WERI-Rb-1 (cell line): ENCODE results near the gene SSBP4.
A peak's percentile ranks its signal among the peaks of the same experiment; 100 is the strongest.
"Not testable (repeated sequence)": the region's sequence is repeated elsewhere in the genome, so short reads cannot be mapped to it uniquely, and the experiment has no call there.

Experiments
- DNase-seq: peaks from one replicate; pipeline ENCODE4 v3.0.0-alpha.2; 2020
- H3K27ac ChIP-seq: fragments of 250-450 bp; sonication (Bioruptor Pico); 2 replicates; pipeline ENCODE4 v1.5.1; 2020; ENCODE audit warnings: mild to moderate bottlenecking, moderate library complexity
- H3K27me3 ChIP-seq: fragments of 250-450 bp; sonication (Bioruptor Pico); 2 replicates; pipeline ENCODE4 v1.5.1; 2021; ENCODE audit warnings: mild to moderate bottlenecking, low read depth, moderate library complexity; ENCODE audit not compliant: insufficient read depth, severe bottlenecking
- H3K36me3 ChIP-seq: fragments of 250-450 bp; sonication (Bioruptor Pico); 2 replicates; pipeline ENCODE4 v1.5.1; 2020; ENCODE audit warnings: mild to moderate bottlenecking, moderate library complexity
- H3K4me3 ChIP-seq: 2 replicates; pipeline ENCODE4 v1.5.1; 2011; ENCODE audit warnings: low read depth, mild to moderate bottlenecking, control low read depth, low read length
- H3K9me3 ChIP-seq: fragments of 250-450 bp; sonication (Bioruptor Pico); 2 replicates; pipeline ENCODE4 v1.5.1; 2021; ENCODE audit warnings: mild to moderate bottlenecking, moderate library complexity; ENCODE audit not compliant: severe bottlenecking
- CTCF ChIP-seq: IDR thresholded peaks from 2 replicates; pipeline ENCODE4 v1.5.1; 2011; ENCODE audit warnings: low read depth, mild to moderate bottlenecking, control low read depth, inconsistent platforms, low read length

The SSBP4 gene

DNA sequence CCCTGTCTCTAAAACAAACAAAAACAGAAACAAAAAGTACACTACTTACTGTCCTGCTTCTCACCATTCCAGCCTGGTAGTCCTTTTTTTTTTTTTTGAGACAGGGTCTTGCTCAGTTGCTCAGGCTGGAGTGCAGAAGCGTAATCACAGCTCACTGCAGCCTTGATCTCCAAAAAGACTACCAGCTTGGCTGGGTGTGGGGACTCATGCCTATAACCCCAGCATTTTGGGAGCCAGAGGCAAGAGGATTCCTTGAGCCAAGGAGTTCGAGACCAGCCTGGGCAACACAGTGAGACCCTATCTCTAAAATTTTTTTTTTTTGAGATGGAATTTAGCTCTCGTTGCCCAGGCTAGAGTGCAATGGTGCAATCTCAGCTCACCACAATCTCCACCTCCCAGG, 38.4 kb upstream of the SSBP4 start:
- Histone ChIP-seq H3K27ac (no peak overlapping the region), H3K4me3 (no peak overlapping the region), H3K27me3 (no peaks in the 10 kb centered on the region), H3K9me3 (no peaks in the 10 kb centered on the region), H3K36me3 (no peaks in the 10 kb centered on the region)
- TF ChIP-seq CTCF: no peak
- no peak for DNase-seq

- H3K27me3 ChIP-seq, H3K36me3 ChIP-seq, H3K4me3 ChIP-seq, DNase-seq, H3K9me3 ChIP-seq, H3K27ac ChIP-seq: not testable (repeated sequence)
Observed at GRCh38 chr19:18383622-18384021, 35.6 kb upstream of the SSBP4 start.

GRCh38 chr19:18384775-18385174, 34.4 kb upstream of the SSBP4 start:
- H3K36me3 ChIP-seq: peaks cover 11% of the 10 kb centered on the region
- no peak for TF ChIP-seq CTCF
- no peaks in the 10 kb centered on the region for H3K27me3 ChIP-seq
- H3K27ac ChIP-seq: no peak overlapping the region; the same call in 1 of the 2 replicates
- no peak for DNase-seq
- H3K9me3 ChIP-seq: peaks cover 2% of the 10 kb centered on the region
- no peak overlapping the region for H3K4me3 ChIP-seq

DNA sequence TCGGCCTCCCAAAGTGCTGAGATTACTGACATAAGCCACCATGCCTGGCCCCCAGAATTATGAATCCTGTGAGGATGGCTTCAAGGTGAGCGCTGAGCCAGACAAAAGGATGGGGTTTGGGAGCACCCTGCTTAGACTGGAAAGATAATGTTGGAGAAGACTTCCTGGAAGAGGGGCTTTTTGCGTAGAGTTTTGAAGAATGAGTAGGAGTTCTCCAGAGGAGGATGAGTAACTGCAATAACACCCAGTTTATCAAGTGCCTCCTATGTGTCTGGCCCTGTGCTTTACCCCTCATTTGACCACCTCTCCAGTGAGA, 33.9 kb upstream of the SSBP4 start:
- peak overlapping the region; percentile 59 for H3K27ac ChIP-seq
- no peak for TF ChIP-seq CTCF
- no peak overlapping the region for H3K4me3 ChIP-seq
- H3K36me3 ChIP-seq: peaks cover 11% of the 10 kb centered on the region
- H3K27me3 ChIP-seq: no peaks in the 10 kb centered on the region
- DNase-seq: no peak
- H3K9me3 ChIP-seq: peaks cover 4% of the 10 kb centered on the region

- H3K27ac ChIP-seq: peak within 1 kb of the TSS; percentile 59
- no peaks in the 10 kb centered on the region for H3K27me3 ChIP-seq
- peak; percentile 80 for DNase-seq
- TF ChIP-seq CTCF: peak; percentile 89
- H3K9me3 ChIP-seq: peaks cover 4% of the 10 kb centered on the region
- peaks cover 11% of the 10 kb centered on the region for H3K36me3 ChIP-seq
- H3K4me3 ChIP-seq: no peak within 1 kb of the TSS; the same call in 1 of the 2 replicates
Observed at GRCh38 chr19:18385675-18386542, 33.3 kb upstream of the SSBP4 start, which contains the start of gene GDF15. Gene GDF15 (plus strand): TSS chr19:18386158. CDS start chr19:18386190, 32 bp downstream.

DNA sequence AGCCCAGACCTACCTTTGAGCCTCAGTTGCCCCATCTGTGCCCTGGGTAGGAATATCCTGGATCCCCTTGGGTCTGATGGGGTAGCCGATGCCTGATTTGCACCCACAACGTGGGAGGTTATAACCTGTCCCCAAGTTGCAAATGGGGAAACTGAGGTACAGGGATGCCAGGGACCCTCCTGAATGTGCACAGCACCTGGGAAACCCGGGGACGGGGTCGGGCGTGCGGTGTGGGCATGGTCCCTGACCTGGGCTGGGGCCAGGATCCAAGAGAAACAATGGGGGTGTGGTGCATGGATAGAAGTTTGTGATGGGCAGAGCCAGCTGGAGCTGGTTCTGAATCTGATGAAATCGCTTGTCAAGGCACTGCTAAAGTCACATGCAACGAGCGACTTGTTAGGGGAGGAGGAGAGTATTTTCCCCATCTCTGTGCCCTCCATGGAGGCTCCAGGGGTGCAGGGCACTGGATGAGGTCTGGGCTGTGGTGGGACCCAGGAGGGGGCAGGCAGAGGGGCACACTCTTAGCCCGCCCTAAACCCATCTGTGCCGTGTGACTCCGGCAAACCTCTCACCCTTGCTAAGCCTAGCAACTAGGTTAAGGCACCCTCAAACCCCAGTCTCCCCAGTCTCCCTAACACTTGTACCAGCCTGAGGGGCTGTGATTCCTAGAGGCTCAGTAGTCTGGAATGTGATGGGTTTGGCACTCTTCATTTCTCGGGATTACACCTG, 32.5 kb upstream of the SSBP4 start:
- TF ChIP-seq CTCF: no peak
- no peak for DNase-seq
- Histone ChIP-seq H3K27me3 (no peaks in the 10 kb centered on the region), H3K9me3 (peaks cover 4% of the 10 kb centered on the region), H3K36me3 (peaks cover 11% of the 10 kb centered on the region), H3K27ac (peak overlapping the region; percentile 59; the same call in 1 of the 2 replicates), H3K4me3 (no peak overlapping the region; the same call in 1 of the 2 replicates)
